ENCODE results near the gene UBE3C. TPM values are rescaled to one million over a fixed set of nuclear protein-coding genes. Genes with fewer than 3 reads are reported as not detected.
"Not testable (repeated sequence)": the region's sequence is repeated elsewhere in the genome, so short reads cannot be mapped to it uniquely, and the experiment has no call there.

Gene UBE3C
- total and polyA plus RNA-seq, 11 donors, result 11.0 to 57.5 (median 48.1) TPM

DNA sequence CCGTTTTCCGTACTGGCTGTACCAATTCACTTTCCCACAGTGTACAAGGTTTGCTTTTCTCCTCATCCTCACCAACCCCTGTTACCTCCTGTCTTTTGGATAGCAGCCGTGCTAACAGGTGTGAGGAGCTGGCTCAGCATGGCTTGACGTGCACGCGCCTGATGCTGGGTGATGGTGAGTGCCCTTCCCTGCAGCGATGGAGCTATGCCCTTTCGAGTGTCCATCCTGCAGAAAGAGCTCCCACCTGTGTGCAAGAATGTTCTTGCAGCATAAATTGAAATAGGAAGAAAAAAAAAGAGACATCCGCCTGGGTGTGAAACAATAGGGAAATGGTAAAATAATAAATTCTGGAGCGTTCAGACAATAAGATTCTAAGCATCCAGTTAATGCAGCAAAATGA is 9.5 kb upstream of the UBE3C start:
- DNase-seq (no peak), ATAC-seq (no peak)
- 80 to 88% (median 81%) methylated on average over 10 of the region's 10 CpGs for WGBS, 4 donors
- intact Hi-C loops (cut with DNase I), result no loop called here
- H3K27me3 ChIP-seq, result peaks cover 0 to 26% (median 8%) of the 10 kb centered on the region in 9 donors
- no peaks in the 10 kb centered on the region for H3K9me3 ChIP-seq
- no peaks in the 10 kb centered on the region for H3K36me3 ChIP-seq
- no peaks in the 10 kb centered on the region for H3K4me1 ChIP-seq
- H3K4me3 ChIP-seq, result no peak overlapping the region
- TF ChIP-seq POLR2A (IDR thresholded peaks at IDR 0.05), result no peak
- TF ChIP-seq, protein P1, sequence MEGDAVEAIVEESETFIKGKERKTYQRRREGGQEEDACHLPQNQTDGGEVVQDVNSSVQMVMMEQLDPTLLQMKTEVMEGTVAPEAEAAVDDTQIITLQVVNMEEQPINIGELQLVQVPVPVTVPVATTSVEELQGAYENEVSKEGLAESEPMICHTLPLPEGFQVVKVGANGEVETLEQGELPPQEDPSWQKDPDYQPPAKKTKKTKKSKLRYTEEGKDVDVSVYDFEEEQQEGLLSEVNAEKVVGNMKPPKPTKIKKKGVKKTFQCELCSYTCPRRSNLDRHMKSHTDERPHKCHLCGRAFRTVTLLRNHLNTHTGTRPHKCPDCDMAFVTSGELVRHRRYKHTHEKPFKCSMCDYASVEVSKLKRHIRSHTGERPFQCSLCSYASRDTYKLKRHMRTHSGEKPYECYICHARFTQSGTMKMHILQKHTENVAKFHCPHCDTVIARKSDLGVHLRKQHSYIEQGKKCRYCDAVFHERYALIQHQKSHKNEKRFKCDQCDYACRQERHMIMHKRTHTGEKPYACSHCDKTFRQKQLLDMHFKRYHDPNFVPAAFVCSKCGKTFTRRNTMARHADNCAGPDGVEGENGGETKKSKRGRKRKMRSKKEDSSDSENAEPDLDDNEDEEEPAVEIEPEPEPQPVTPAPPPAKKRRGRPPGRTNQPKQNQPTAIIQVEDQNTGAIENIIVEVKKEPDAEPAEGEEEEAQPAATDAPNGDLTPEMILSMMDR (IDR thresholded peaks at IDR 0.05), result no peak
- no peak overlapping the region for H3K27ac ChIP-seq

DNA sequence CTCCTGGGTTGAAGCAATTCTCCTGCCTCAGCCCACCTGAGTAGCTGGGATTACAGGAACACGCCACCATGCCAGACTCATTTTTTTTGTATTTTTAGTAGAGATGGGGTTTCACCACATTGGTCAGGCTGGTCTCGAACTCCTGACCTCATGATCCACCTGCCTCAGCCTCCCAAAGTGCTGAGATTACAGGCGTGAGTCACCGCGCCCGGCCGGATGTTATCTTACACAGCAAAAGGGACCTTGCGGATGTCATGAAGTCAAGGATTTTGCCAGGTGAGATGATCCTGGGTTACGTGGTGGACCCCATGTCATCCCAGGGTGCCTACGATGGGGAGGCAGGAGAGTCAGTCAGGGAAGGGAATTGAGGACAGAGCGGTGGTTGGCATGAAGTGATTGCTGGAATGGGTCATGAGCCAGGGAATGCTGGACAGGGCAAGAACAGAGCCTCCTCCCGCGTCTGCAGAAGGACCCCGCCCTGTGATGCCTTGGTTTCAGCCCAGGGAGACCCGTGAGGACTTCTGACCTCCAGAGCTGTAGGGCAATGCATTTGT is 8.7 kb upstream of the UBE3C start:
- H3K9me3 ChIP-seq, result no peaks in the 10 kb centered on the region
- DNase-seq (no peak), ATAC-seq (no peak)
- no peaks in the 10 kb centered on the region for H3K36me3 ChIP-seq
- 72 to 80% (median 78%) methylated on average over 10 to 15 of the region's 15 CpGs for WGBS, 4 donors
- H3K4me3 ChIP-seq, result no peak overlapping the region
- intact Hi-C loops (cut with DNase I), result no loop called here
- TF ChIP-seq POLR2A (IDR thresholded peaks at IDR 0.05), result no peak
- TF ChIP-seq, protein P1 (IDR thresholded peaks at IDR 0.05), result no peak
- H3K4me1 ChIP-seq, result no peaks in the 10 kb centered on the region
- peaks cover 0 to 26% (median 8%) of the 10 kb centered on the region in 9 donors for H3K27me3 ChIP-seq
- no peak overlapping the region for H3K27ac ChIP-seq

DNA sequence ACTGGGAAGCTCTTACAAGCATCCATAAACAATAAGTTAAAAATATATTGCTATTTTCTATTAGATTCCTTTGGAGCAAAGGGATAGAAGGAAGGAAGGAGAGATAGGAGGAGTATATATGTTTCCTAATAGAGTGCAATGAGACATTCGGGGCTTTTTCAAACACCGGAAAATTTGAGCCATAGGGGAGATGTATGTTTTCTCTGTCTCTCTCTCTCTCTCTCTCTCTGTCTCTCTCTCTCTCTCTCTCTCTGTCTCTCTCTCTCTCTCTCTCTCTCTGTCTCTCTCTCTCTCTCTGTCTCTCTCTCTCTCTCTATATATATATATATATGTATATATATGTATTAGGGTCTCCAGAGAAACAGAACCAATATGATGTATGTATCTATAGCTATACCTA is 7.9 kb upstream of the UBE3C start:
- intact Hi-C loops (cut with DNase I); H3K4me1 ChIP-seq; H3K27ac ChIP-seq; H3K36me3 ChIP-seq; H3K9me3 ChIP-seq; H3K4me3 ChIP-seq; DNase-seq; ATAC-seq: not testable (repeated sequence)
- WGBS, 4 donors, result 75 to 86% (median 81%) methylated on average over 2 of the region's 2 CpGs
- peaks cover 0 to 26% (median 8%) of the 10 kb centered on the region in 9 donors for H3K27me3 ChIP-seq

DNA sequence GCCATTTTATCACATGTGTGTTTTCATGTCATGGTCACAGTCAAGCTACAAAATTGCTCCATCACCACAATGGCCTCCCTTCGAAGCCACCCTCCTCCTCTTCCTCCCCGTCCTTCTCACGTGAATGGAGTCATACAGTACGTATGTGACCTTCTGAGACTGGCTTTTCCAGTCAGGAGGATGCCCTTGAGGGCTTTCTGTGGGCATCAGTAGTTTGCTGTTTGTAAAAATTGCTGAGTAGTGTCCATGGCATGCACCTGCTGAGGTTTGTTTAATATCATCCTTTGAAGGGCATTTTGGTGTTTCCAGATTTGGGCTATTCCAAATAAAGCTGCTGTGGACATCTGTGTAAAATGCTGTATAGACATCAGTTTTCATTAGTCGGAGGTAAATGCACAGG is 5.9 kb upstream of the UBE3C start:
- TF ChIP-seq POLR2A (IDR thresholded peaks at IDR 0.05), result no peak
- TF ChIP-seq, protein P1 (IDR thresholded peaks at IDR 0.05), result no peak
- H3K36me3 ChIP-seq, result no peaks in the 10 kb centered on the region
- peaks cover 0 to 13% (median 0%) of the 10 kb centered on the region in 12 donors for H3K4me1 ChIP-seq
- DNase-seq (no peak), ATAC-seq (no peak)
- H3K27me3 ChIP-seq, result peaks cover 0 to 26% (median 8%) of the 10 kb centered on the region in 9 donors
- no peak overlapping the region for H3K27ac ChIP-seq
- no peak overlapping the region for H3K4me3 ChIP-seq
- WGBS, 4 donors, result 77 to 82% (median 79%) methylated on average over 5 of the region's 5 CpGs
- H3K9me3 ChIP-seq, result no peaks in the 10 kb centered on the region
- intact Hi-C loops (cut with DNase I), result no loop called here

DNA sequence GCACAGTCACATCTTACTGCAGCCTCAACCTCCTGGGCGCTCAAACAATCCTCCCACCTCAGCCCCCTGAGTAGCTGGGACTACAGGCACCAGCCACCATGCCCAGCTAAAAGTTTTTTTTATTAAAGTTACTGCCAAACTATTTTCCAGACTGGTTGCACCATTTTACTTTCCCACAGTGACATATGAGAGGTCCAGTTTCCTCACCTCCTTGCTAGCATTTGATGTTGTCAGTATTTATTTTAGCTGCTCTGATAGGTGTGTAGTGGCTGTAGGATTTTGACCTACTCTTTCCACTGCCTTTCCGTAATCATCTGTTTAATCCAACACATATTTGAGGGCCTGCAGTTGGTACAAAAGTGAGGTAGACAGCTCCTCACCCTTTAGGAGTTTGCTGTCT is 5.4 kb upstream of the UBE3C start:
- no peak overlapping the region for H3K27ac ChIP-seq
- WGBS, 4 donors, result 89 to 93% (median 89%) methylated on average over 2 of the region's 2 CpGs
- peaks cover 0 to 18% (median 3%) of the 10 kb centered on the region in 12 donors for H3K4me1 ChIP-seq
- no peaks in the 10 kb centered on the region for H3K9me3 ChIP-seq
- intact Hi-C loops (cut with DNase I), result no loop called here
- TF ChIP-seq POLR2A (IDR thresholded peaks at IDR 0.05), result no peak
- TF ChIP-seq, protein P1 (IDR thresholded peaks at IDR 0.05), result no peak
- H3K36me3 ChIP-seq, result no peaks in the 10 kb centered on the region
- DNase-seq (no peak), ATAC-seq (no peak)
- H3K27me3 ChIP-seq, result peaks cover 0 to 26% (median 8%) of the 10 kb centered on the region in 9 donors
- no peak overlapping the region for H3K4me3 ChIP-seq
